GM13976 (cell line): ENCODE measurements around the gene AMPD3.

ENCODE experiments used
- DNase-seq: peaks from one replicate; pipeline ENCODE4 v3.0.0; 2012; ENCODE audit warnings: low spot score
- CTCF ChIP-seq: IDR thresholded peaks from 2 replicates; pipeline ENCODE4 v1.5.1; 2012; ENCODE audit warnings: borderline replicate concordance, mild to moderate bottlenecking; ENCODE audit not compliant: insufficient read depth; ENCODE audit errors: extremely low read depth, missing control alignments, control extremely low read depth
- in situ Hi-C: fragments of 300-500 bp; cut with MboI; formaldehyde crosslinking; loops from one replicate; pipeline ENCODE4 v1.12.0; 2022; ENCODE audit warnings: low sequenced_read_pairs, mixed read lengths, inconsistent platforms; ENCODE audit not compliant: unreplicated experiment

AMPD3 gene

GRCh38 chr11:10492084-10492483 is 37.0 kb downstream of the AMPD3 start:
- no peak for TF ChIP-seq CTCF
- no peak for DNase-seq
- in situ Hi-C loops, result no loop called here

DNA sequence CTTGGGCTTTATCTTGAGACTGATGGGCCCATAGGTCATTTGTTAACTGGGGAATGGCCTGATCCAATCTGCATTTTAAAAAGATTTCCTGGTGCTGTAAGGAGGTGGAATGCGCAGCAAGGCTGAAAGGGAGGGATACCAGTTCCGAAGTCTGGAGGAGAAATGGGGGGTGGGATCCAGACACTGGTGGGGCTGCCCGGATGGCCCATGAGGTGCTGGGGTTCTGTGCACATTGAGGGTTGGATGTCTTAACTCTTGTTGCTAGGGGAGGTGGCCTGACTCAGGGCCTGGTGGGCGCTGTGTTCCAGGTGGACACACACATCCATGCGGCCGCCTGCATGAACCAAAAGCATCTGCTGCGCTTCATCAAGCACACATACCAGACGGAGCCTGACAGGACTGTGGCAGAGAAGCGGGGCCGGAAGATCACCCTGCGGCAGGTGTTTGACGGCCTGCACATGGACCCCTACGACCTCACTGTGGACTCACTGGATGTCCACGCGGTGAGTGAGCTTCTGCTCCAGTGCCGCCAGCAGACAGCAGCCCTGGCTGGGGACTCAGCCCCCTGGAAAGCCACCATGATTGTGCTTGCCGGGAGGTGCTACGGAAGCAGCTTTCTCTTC is 38.1 kb downstream of the AMPD3 start:
- in situ Hi-C loops, result no loop called here
- no peak for TF ChIP-seq CTCF
- no peak for DNase-seq

DNA sequence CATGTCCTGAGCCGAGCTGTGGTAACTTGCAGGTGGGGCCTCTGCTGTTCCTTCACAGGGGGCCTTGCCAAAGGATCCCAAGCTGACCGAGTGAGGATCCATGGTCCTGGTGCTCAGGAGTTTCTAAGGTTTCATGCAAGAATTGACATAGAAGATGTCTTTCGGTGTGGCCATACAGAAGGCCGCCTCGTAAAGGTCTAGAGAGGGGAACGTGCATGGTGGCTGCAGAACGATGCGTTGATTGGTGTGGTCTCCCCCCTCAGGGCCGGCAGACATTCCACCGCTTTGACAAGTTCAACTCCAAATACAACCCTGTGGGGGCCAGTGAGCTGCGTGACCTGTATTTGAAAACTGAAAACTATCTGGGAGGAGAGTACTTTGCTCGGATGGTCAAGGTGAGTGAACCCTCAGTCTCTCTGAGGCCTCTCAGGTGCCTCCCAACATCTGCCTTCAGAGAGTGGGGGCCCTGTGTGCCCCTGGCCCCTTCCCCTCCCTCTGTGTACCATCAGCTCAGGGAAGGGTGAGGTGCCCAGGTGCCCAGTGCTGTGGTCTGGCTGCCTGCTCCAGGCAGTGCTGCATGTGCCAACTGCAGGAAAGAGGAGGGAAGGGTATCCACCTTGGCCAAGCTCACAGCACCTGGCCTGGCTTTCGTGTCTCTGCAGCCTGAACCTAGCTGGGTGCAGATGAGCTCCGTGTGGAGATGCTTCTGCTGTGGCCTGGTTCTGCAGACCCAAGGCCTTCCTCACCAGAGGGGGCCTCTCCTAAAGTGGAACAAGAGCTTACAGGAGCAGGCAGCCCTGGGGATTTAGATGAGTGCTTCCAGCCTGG is 39.8 kb downstream of the AMPD3 start:
- peak; percentile 15 for DNase-seq
- TF ChIP-seq CTCF, result no peak
- in situ Hi-C loops, result no loop called here

DNA sequence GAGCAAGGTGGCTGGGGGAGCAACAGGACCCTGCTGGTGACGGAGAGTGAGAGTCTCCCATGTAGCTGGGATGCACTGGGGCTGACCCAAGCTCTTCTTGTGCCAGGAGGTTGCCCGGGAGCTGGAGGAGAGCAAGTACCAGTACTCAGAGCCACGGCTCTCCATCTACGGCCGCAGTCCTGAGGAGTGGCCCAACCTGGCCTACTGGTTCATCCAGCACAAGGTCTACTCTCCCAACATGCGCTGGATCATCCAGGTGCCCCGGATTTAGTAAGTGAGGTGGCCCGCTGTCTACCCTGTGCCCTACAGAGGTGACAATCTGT is 40.4 kb downstream of the AMPD3 start:
- TF ChIP-seq CTCF, result no peak
- peak; percentile 12 for DNase-seq
- in situ Hi-C loops, result no loop called here

GRCh38 chr11:10496296-10496936 is 41.4 kb downstream of the AMPD3 start:
- in situ Hi-C loops, result no loop called here
- TF ChIP-seq CTCF, result no peak
- DNase-seq, result no peak

- no peak for DNase-seq
- TF ChIP-seq CTCF, result no peak
- in situ Hi-C loops, result no loop called here
These were observed 42.4 kb downstream of the AMPD3 start for GRCh38 chr11:10497371-10498021.
